ENCODE data around the gene GTPBP10.
A peak's percentile ranks its signal among the peaks of the same experiment; 100 is the strongest.

The GTPBP10 gene, protein sequence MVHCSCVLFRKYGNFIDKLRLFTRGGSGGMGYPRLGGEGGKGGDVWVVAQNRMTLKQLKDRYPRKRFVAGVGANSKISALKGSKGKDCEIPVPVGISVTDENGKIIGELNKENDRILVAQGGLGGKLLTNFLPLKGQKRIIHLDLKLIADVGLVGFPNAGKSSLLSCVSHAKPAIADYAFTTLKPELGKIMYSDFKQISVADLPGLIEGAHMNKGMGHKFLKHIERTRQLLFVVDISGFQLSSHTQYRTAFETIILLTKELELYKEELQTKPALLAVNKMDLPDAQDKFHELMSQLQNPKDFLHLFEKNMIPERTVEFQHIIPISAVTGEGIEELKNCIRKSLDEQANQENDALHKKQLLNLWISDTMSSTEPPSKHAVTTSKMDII

DNA sequence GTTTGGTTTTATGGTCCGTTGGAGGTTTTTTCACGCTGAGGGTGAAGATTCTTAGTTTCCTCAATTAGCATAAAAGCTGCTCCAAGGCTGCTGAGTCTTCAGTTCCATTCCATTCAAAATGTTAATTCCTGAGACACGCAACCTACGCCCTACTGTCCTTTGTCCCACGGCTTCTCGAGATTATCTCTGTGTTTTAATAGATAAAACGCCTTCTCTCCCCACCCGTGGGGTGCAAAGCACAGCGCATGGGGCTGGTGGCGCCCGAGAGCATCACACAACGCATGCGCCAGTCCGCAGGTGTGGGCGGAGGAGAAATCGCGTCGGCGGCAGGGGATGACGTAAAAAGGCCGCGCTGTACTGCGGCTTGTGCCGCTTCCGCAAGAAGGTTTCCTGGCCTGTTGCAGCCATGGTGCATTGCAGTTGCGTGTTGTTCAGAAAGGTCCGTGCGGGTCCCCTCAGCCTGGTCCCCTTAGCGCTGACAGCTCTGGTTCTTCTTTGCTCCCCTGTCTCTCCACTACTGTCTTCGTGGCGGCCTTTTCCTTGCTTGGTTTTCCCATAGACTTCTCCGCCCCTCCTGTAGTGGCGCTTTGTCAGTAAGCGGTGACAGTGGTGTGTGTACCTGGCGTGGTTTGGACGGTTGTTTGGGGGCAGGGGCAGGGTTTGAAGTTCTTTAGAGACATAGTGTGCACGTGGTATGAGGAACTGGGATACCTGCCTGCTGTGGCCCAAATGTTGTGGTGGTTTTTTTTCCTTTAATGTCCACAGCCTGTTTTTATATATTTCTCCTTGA, at the start of gene GTPBP10:
Gene GTPBP10 (plus strand): TSS at position 381 of the 790 bp plus-strand sequence. CDS start 26 bp downstream, at position 407.
- peak within 1 kb of the TSS; percentile 90 for H3K27ac ChIP-seq
- H3K9me3 ChIP-seq: no peaks in the 10 kb centered on the region
- peaks cover 18 to 23% of the 10 kb centered on the region in 2 experiments for H3K4me1 ChIP-seq (ENCODE audit: control insufficient read depth in 1 of 2, insufficient read depth in 1 of 2, low read depth in 1 of 2, low read length in 1 of 2)
- H3K4me3 ChIP-seq (ENCODE audit: low read depth in 1 of 2, low read length in 1 of 2): peak within 1 kb of the TSS; percentile 68 to 74
- no peaks in the 10 kb centered on the region for H3K27me3 ChIP-seq
- H3K36me3 ChIP-seq: no peaks in the 10 kb centered on the region
- TF ChIP-seq, protein P1, sequence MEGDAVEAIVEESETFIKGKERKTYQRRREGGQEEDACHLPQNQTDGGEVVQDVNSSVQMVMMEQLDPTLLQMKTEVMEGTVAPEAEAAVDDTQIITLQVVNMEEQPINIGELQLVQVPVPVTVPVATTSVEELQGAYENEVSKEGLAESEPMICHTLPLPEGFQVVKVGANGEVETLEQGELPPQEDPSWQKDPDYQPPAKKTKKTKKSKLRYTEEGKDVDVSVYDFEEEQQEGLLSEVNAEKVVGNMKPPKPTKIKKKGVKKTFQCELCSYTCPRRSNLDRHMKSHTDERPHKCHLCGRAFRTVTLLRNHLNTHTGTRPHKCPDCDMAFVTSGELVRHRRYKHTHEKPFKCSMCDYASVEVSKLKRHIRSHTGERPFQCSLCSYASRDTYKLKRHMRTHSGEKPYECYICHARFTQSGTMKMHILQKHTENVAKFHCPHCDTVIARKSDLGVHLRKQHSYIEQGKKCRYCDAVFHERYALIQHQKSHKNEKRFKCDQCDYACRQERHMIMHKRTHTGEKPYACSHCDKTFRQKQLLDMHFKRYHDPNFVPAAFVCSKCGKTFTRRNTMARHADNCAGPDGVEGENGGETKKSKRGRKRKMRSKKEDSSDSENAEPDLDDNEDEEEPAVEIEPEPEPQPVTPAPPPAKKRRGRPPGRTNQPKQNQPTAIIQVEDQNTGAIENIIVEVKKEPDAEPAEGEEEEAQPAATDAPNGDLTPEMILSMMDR (IDR thresholded peaks at IDR 0.05): peak; percentile 86

DNA sequence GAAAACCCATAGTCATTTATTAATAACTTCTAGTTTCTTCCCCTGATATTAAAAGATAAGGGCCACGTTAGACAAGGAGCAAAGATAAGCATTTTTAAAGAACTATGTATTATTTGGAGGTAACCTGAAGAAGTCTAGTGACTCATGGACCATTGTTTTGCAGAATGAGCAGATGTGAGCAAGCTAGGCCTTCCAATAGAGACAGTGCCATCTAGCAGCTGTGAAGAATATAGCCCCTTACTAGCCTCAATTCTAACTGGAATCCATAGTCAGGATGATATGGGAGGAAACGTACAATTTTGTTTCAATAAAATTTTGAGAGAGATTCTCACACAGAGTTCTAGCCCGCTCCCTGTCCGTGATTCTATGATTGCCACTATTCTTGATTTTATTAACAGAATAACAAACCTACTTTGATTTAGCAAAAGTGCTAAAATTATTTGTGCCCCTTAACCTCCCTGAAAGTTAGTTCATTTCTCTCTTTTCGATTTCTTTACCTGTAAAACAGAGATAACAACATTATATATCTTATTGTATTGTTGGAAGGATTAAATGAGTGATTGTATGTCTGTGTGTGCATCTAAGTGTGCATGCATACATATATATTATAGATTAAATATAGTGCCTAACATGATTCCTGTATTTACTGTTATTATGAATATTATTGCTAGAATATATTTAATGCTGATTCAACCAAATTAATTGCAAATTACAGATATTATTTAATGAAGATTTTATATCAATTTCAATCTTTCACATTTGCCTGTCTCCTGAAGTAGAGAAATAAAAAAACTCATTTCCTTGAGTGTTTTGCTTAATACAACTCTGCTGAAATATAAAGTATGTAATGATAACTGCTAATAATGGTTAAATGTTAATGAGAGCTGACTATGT, 48.1 kb upstream of the GTPBP10 start:
- Histone ChIP-seq H3K36me3 (no peaks in the 10 kb centered on the region), H3K4me1 (ENCODE audit: control insufficient read depth in 1 of 2, insufficient read depth in 1 of 2, low read depth in 1 of 2, low read length in 1 of 2) (no peaks in the 10 kb centered on the region), H3K9me3 (no peaks in the 10 kb centered on the region), H3K27ac (no peak overlapping the region), H3K27me3 (no peaks in the 10 kb centered on the region), H3K4me3 (ENCODE audit: low read depth in 1 of 2, low read length in 1 of 2) (no peak overlapping the region)
- TF ChIP-seq, protein P1 (IDR thresholded peaks at IDR 0.05): no peak

DNA sequence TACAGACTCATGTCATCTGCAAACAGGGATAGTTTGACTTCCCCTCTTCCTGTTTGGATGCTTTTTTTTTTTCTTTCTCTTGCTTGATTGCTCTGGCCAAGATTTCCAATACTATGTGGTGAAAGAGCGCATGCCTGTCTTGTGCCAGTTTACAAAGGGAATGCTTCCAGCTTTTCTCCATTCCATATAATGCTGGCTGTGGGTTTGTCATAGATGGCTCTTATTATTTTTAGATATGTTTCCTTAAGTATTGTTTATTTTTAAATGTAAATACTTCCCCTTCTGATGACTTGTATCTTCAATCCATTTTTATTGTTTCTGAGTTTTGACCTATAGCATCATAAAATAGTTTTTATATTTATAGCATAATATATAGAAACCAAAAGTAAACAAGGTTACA, 43.3 kb upstream of the GTPBP10 start:
- Histone ChIP-seq H3K9me3 (no peaks in the 10 kb centered on the region), H3K4me3 (ENCODE audit: low read depth in 1 of 2, low read length in 1 of 2) (no peak overlapping the region), H3K27ac (no peak overlapping the region), H3K27me3 (no peaks in the 10 kb centered on the region), H3K4me1 (ENCODE audit: control insufficient read depth in 1 of 2, insufficient read depth in 1 of 2, low read depth in 1 of 2, low read length in 1 of 2) (no peaks in the 10 kb centered on the region), H3K36me3 (no peaks in the 10 kb centered on the region)
- TF ChIP-seq, protein P1 (IDR thresholded peaks at IDR 0.05): no peak

DNA sequence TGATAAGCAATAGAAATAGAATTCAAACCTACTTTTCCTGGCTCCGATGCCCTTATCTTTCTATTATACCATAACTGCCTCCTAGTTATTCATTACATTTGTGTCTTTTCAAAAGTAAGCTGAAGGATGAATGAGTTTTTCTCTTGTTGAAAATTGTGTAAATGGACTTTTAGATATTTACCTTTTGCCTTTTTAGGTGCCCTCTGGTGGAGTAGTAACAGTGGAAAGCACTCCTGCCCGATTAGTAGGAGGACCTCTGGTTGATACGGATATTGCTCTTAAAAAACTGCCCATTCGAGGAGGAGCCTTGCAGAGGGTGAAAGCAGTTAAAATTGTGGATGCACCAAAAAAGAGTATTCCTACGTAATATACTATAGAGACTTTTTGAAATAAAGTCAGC, 36.6 kb upstream of the GTPBP10 start:
- TF ChIP-seq, protein P1 (IDR thresholded peaks at IDR 0.05): no peak
- no peak overlapping the region for H3K27ac ChIP-seq
- H3K9me3 ChIP-seq: no peaks in the 10 kb centered on the region
- no peaks in the 10 kb centered on the region for H3K4me1 ChIP-seq (ENCODE audit: control insufficient read depth in 1 of 2, insufficient read depth in 1 of 2, low read depth in 1 of 2, low read length in 1 of 2)
- no peaks in the 10 kb centered on the region for H3K36me3 ChIP-seq
- H3K27me3 ChIP-seq: peaks cover 9% of the 10 kb centered on the region
- no peak overlapping the region for H3K4me3 ChIP-seq (ENCODE audit: low read depth in 1 of 2, low read length in 1 of 2)

DNA sequence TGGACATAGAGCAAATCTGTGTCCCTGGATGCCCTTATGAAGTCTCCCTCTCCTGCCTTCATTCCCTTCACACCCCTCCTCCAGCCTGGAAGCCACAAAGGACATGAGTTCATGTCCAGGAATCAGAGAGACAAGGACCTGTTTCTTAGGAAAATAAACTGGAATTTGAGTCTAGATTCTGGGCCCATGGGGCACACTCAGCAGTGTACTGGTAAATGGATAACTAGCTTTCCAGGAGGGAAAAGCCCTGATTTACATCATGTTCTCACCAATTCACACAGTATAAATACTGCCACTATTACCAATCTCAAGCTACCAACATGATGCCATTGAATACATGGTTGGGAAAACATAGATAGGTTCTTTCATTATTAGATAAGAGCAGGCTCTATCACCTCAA, 35.3 kb upstream of the GTPBP10 start:
- Histone ChIP-seq H3K27me3 (peaks cover 18% of the 10 kb centered on the region), H3K9me3 (no peaks in the 10 kb centered on the region), H3K36me3 (no peaks in the 10 kb centered on the region), H3K4me3 (ENCODE audit: low read depth in 1 of 2, low read length in 1 of 2) (no peak overlapping the region), H3K4me1 (ENCODE audit: control insufficient read depth in 1 of 2, insufficient read depth in 1 of 2, low read depth in 1 of 2, low read length in 1 of 2) (no peaks in the 10 kb centered on the region), H3K27ac (no peak overlapping the region)
- TF ChIP-seq, protein P1 (IDR thresholded peaks at IDR 0.05): no peak
